ENCODE data around the gene ETV6.

Gene ETV6

GRCh38 chr12:11761869-11762567 is 112.5 kb downstream of the ETV6 start:
- intact Hi-C loops (cut with DNase I): loop anchor here (10.0 kb wide), 1 partner anchor 73 kb away; no protein-coding TSS in a partner anchor
- DNase-seq: no peak

GRCh38 chr12:11762723-11763326 is 113.4 kb downstream of the ETV6 start:
- no peak for DNase-seq
- intact Hi-C loops (cut with DNase I): loop anchor here (10.0 kb wide), 1 partner anchor 72 kb away; no protein-coding TSS in a partner anchor

GRCh38 chr12:11763760-11764520 is 114.5 kb downstream of the ETV6 start:
- intact Hi-C loops (cut with DNase I): loop anchor here (10.0 kb wide), 1 partner anchor 71 kb away; no protein-coding TSS in a partner anchor
- DNase-seq: peak in 1 of 42 donors; percentile 41

- intact Hi-C loops (cut with DNase I): loop anchor here (10.0 kb wide), 1 partner anchor 70 kb away; no protein-coding TSS in a partner anchor
- no peak for DNase-seq
Observed at GRCh38 chr12:11764837-11765236, 115.4 kb downstream of the ETV6 start.

GRCh38 chr12:11765421-11765816 is 115.9 kb downstream of the ETV6 start:
- intact Hi-C loops (cut with DNase I): loop anchor here (10.0 kb wide), 1 partner anchor 69 kb away; no protein-coding TSS in a partner anchor
- DNase-seq: no peak

GRCh38 chr12:11765817-11766794 is 116.6 kb downstream of the ETV6 start:
- DNase-seq: peak in 41 of 42 donors; percentile 25 to 81 (median 58)
- intact Hi-C loops (cut with DNase I): loop anchor here (10.0 kb wide), 1 partner anchor 69 kb away; no protein-coding TSS in a partner anchor

DNA sequence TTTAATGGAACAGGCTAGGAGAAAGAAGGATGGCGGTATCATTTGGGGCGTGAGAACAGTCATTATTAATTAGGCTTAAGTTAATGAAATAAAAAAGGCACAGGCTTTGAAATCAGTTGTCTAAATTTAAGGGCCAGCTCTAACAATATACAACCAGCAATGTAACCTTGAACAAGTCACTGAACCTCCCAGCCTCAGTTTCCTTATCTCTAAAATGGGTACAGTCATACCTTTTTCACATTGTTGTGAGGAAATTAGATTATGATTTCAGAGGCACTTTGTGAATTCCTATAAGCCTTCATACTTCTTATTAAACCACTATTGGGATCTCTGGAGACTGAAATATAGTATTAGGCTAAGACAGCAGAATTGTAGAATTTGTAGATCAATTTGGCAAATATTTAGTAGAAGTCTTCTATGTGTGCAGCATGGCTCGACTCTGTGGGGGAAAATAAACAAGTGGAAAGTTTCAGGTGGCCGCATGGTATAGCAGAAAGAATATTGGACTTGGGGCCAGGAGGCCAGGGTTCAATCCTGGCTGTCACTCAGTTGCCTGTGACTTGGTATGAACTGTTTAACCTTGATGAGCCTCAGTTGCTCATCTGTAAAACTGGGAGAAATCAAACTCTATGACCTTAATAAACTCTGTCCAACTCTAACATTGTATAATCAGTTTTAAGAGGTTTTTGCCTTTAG is 117.7 kb downstream of the ETV6 start:
- DNase-seq: no peak
- intact Hi-C loops (cut with DNase I): loop anchor here (10.0 kb wide), 1 partner anchor 68 kb away; no protein-coding TSS in a partner anchor

- intact Hi-C loops (cut with DNase I): loop anchor here (10.0 kb wide), 1 partner anchor 67 kb away; no protein-coding TSS in a partner anchor
- no peak for DNase-seq
Observed at GRCh38 chr12:11767798-11768197, 118.3 kb downstream of the ETV6 start.

DNA sequence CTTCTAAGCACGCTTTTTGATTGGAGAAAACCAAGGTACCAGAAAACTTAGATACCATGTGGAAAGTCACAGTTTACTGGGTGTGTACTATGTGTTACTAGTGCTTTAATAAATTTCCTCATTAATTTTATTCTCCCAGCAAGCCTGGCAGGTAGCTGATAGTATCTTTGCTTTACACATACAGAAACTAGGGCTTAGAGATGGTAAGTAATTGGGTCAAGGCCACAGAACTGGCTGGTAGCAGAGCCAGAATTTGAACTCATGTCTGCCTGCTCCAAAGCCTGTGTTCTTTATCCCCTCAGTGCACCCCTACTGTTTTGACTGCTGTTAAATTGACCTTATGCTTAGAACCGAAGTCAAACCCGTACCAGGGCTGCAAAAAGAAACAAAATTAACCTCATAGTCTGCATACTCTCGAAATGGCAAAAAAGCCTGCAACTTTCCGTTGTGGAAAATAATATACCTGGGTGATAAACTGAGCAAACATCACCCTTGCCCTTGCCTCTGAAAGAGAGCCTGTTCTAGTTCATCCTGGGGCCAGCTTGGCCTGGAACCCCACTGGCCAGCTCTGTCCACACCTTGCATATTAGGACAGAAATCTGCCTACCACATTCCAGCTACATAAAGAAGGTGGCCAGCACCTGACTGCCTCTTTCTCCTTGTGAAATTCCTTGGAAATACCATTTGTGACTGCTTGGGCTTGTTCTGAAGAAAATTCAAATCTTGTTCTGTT is 118.9 kb downstream of the ETV6 start:
- DNase-seq: no peak
- intact Hi-C loops (cut with DNase I): loop anchor here (10.0 kb wide), 1 partner anchor 66 kb away; no protein-coding TSS in a partner anchor

- DNase-seq: no peak
- intact Hi-C loops (cut with DNase I): loop anchor here (10.0 kb wide), 1 partner anchor 65 kb away; no protein-coding TSS in a partner anchor
Observed at GRCh38 chr12:11769723-11770514, 120.4 kb downstream of the ETV6 start.

DNA sequence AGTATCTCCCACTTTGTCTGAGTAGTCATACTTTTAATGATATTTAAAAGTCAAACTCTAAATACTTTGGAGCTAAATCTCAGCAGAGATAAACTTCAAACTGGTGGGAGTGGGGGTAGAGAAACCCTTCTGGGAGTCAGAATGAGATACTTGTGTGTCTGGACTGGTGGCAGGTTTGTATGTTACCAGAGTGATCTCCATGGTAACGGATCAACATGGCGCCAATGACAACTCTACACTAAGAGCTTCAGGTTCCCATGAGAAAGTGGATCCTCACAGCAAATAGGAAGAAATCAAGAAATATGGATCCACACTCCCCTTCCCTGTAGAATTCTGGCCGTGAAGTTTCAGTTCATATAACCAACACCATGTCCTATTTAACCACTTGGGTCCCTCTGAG is 121.9 kb downstream of the ETV6 start:
- no peak for DNase-seq
- intact Hi-C loops (cut with DNase I): no loop called here

DNA sequence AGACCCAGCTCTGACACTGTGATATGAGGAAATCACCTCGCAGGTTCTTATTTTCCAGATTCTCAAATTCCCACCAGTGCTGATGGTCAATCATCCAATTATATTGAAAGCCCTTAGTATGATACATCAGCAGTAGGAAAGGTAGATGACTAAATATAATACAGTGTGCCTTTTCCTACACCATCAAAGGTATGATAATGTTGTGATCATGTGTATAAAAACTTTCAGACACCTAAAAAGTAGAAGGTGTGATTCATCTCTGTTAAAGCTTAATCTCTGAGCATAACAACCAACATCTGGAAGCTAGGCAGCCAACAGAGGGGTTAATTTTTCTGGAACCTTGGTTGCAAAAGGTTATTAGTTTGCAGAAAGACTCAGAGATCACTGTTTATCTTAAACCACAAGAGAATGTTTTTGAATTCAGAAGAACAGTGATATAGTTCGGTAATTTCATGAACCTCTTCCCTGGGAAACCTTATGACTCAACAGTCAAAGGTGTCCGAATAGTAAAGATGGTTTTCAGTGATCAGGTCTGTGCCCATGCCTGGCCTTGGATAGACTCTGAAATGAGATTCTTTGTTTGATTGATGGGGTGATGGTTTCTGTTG is 122.5 kb downstream of the ETV6 start:
- intact Hi-C loops (cut with DNase I): no loop called here
- no peak for DNase-seq

- peak in 35 of 42 donors; percentile 12 to 69 (median 39) for DNase-seq
- intact Hi-C loops (cut with DNase I): no loop called here
Observed at GRCh38 chr12:11773889-11774677, 124.6 kb downstream of the ETV6 start.

GRCh38 chr12:11774821-11775220 is 125.3 kb downstream of the ETV6 start:
- intact Hi-C loops (cut with DNase I): no loop called here
- no peak for DNase-seq

DNA sequence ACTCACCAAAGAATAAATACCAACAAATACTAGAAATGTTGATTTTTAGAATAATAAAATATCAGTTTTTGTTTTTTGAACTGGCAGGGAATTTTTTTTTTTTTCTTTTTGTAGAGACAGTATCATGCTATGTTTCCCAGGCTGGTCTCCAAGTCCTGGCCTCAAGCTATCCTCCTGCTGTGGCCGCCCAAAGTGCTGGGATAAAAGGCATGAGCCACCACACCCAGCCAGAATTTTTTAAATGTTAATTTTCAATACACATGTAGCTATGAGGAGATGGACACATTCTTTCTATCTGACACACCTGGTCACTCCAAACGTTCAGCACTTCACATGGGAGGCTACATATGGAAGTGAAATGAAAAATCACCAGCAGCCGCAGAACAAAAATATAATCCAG is 126.8 kb downstream of the ETV6 start:
- intact Hi-C loops (cut with DNase I): no loop called here

More for the DNA sequence above, 126.8 kb downstream of the ETV6 start:
- no peak for DNase-seq
